Spleen (tissue), 11 donors: ENCODE results near the gene TLE1. TPM values are rescaled to one million over a fixed set of nuclear protein-coding genes. Genes with fewer than 3 reads are reported as not detected.

Experiments used
- DNase-seq: peaks from one replicate; pipeline ENCODE4 v3.0.0-alpha.2; 2020
- H3K27ac ChIP-seq, 8 donors: fragments of 200-600 bp; sonication (generic) in 7 of 8; 1 replicate in 4 of 8; 2 replicates in 4 of 8; pipeline versions ENCODE4 v1.5.0 to v1.8.0; 2016 to 2021; ENCODE audit warnings: inconsistent platforms in 4 of 8, mild to moderate bottlenecking in 4 of 8, moderate library complexity in 1 of 8
- H3K27me3 ChIP-seq, 7 donors: fragments of 200-600 bp; sonication (generic) in 6 of 7; replicated peaks in 1 of 7; 1 replicate in 4 of 7; 2 replicates in 3 of 7; pipeline versions ENCODE4 v1.5.0 to v1.8.0; 2016 to 2021; ENCODE audit warnings: inconsistent platforms in 3 of 7, mild to moderate bottlenecking in 1 of 7
- H3K36me3 ChIP-seq, 6 donors: fragments of 200-600 bp; sonication (generic) in 5 of 6; 1 replicate in 4 of 6; 2 replicates in 2 of 6; pipeline versions ENCODE4 v1.5.0 to v1.8.0; 2016 to 2021; ENCODE audit warnings: inconsistent platforms in 2 of 6
- H3K4me1 ChIP-seq, 6 donors: fragments of 200-600 bp; sonication (generic) in 5 of 6; 1 replicate in 3 of 6; 2 replicates in 3 of 6; pipeline versions ENCODE4 v1.5.0 to v1.8.0; 2016 to 2021; ENCODE audit warnings: inconsistent platforms in 3 of 6
- H3K4me3 ChIP-seq, 8 donors: fragments of 200-600 bp; sonication (generic) in 7 of 8; 1 replicate in 4 of 8; 2 replicates in 4 of 8; pipeline versions ENCODE4 v1.5.0 to v1.8.0; 2016 to 2021; ENCODE audit warnings: inconsistent platforms in 4 of 8, mild to moderate bottlenecking in 4 of 8, moderate library complexity in 2 of 8
- H3K9me3 ChIP-seq, 8 donors: fragments of 200-600 bp; sonication (generic) in 7 of 8; 1 replicate in 4 of 8; 2 replicates in 4 of 8; pipeline versions ENCODE4 v1.5.0 to v1.8.0; 2016 to 2021; ENCODE audit warnings: inconsistent platforms in 4 of 8
- POLR2A ChIP-seq, 3 donors: fragments of 450-650 bp; IDR thresholded peaks; one replicate each; pipeline ENCODE4 v1.5.1; 2017; ENCODE audit warnings: antibody characterized with exemption in 3 of 3, mild to moderate bottlenecking in 1 of 3
- POLR2AphosphoS5 ChIP-seq, 3 donors: sonication (generic); formaldehyde crosslinking; IDR thresholded peaks; one replicate each; pipeline ENCODE4 v1.5.1; 2017; ENCODE audit warnings: antibody characterized with exemption in 3 of 3
- WGBS, 5 donors: extraction: QIAGEN DNeasy Blood & Tissue Kit in 3 of 5; methylation state at CpG; one replicate each; pipeline versions ENCODE4 v1.1.5 to v1.1.7; 2013 to 2018; 5-methylcytosine and 5-hydroxymethylcytosine counted together
- intact Hi-C: fragments of 100-400 bp; cut with DNase I; formaldehyde crosslinking; loops from one replicate; pipeline ENCODE4 v1.15.0; 2023; ENCODE audit warnings: low total_unique reads
- polyA plus RNA-seq, 3 donors: library from polyadenylated mRNA; stranded (reverse); fragments of 200-250 nt; gene quantifications; one replicate each; pipeline ENCODE4 v1.2.1, GENCODE V29; 2013
- total RNA-seq, 7 donors: library from RNA; depleted of rRNA in 3 of 7; stranded (reverse); fragments of >200 nt in 3 of 7; fragmentation: NEBNext Ultra II Directional in 4 of 7; extraction: Animal tissue kit (Norgen Biotek cat#: 25700) in 4 of 7; gene quantifications; one replicate each; pipeline versions ENCODE4 v1.1.0 to v1.2.1, GENCODE V29; 2016 to 2021
- TF ChIP-seq, protein P1 (sequence below), 11 experiments: fragments of 200-600 bp in 7 of 11; fragments of 450-650 bp in 4 of 11; sonication (generic) in 4 of 11; IDR thresholded peaks in 8 of 11; conservative IDR thresholded peaks in 3 of 11; 1 replicate in 7 of 11; 2 replicates in 4 of 11; pipeline versions ENCODE4 v1.4.0 to v1.8.0; 2016 to 2021; ENCODE audit warnings: antibody characterized with exemption in 11 of 11, inconsistent platforms in 4 of 11, mild to moderate bottlenecking in 1 of 11
- donor health status: healthy with polysubstance abuse.
- donor health status: DM: no; HTN: no; CAD: no; lungs with moderate emphysema.
- donor health status: DM: no; HTN: no; CAD: no.
- donor health status: Bipolar disorder and iron deficiency.
- donor health status: healthy.
- donor health status: DM: no; HTN: no; CAD: no.
- donor health status: DM: yes; HTN: yes; CAD: no.

The TLE1 gene
- total and polyA plus RNA-seq, 10 donors = 34.7 to 110 (median 60.2) TPM

DNA sequence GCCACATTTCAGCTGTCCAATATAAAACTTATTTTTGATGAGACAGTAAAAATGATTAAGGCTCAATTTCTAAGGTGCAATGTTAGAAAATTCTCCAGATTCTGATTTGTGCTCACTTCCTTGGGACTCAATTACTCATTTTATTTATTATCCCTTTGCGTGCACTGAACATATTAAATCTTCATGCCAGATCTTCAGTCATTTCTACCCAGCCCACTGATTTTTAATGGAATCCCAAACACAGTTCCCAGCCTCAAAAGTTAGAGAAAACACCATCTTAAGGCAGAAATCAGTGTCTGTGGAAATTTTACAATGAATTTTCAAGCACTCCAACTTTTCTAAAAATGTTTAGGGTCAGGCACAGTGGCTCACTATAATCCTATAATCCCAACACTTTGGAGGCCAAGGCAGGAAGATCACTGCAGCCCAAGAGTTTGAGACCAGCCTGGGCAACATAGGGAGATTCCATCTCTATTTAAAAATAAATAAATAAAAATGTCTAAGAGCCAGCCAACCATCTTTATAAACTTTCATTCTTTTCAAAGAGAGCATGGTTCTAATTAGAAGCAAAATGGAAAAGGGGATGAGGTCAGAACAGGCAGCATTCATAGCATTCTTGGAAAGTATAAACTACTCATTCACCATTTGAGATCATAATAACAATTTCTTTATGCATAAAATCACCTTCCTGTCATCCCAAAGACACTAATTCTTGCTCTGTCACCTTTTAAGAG lies 53.7 kb downstream of the TLE1 start:
- H3K27me3 ChIP-seq = no peaks in the 10 kb centered on the region
- peaks cover 0 to 57% (median 10%) of the 10 kb centered on the region in 6 donors for H3K36me3 ChIP-seq
- H3K27ac ChIP-seq = no peak overlapping the region
- no peak for TF ChIP-seq POLR2AphosphoS5 (IDR thresholded peaks at IDR 0.05)
- intact Hi-C loops = no loop called here
- WGBS, 5 donors = 83 to 100% (median 98%) methylated on average over 1 of the region's 1 CpG
- no peak overlapping the region for H3K4me3 ChIP-seq
- H3K9me3 ChIP-seq = no peaks in the 10 kb centered on the region
- DNase-seq = no peak
- H3K4me1 ChIP-seq = peaks cover 0 to 48% (median 14%) of the 10 kb centered on the region in 6 donors

DNA sequence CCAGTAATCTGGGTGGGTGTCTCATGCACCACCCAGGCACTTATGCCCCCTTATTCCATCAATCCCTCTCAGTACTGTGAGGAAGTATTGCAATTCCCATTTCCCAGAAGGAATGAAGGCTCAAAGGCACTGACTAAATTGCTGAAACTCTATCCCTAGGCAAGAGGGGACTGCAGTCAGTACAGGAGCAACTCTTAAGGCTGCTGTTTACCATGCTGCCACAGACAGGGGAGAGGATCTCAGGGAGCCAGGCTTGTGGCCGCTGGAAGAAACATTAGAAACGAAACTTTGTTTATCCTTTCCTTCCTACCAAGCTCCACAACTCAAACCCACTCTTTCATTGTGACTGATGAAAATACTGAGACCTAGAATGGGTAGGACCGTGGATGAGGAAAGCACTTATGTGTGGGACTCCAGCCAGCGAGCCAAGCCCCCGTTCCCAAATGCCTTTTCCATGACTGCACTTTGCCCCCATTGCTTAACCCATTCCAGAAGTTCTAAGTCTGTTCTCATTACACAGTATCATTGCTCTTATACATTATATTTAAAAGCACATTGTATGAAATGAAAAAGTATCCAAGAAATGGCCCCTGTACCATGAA lies 54.3 kb downstream of the TLE1 start:
- TF ChIP-seq POLR2A (IDR thresholded peaks at IDR 0.05) (no peak), POLR2AphosphoS5 (IDR thresholded peaks at IDR 0.05) (no peak)
- TF ChIP-seq, protein P1, sequence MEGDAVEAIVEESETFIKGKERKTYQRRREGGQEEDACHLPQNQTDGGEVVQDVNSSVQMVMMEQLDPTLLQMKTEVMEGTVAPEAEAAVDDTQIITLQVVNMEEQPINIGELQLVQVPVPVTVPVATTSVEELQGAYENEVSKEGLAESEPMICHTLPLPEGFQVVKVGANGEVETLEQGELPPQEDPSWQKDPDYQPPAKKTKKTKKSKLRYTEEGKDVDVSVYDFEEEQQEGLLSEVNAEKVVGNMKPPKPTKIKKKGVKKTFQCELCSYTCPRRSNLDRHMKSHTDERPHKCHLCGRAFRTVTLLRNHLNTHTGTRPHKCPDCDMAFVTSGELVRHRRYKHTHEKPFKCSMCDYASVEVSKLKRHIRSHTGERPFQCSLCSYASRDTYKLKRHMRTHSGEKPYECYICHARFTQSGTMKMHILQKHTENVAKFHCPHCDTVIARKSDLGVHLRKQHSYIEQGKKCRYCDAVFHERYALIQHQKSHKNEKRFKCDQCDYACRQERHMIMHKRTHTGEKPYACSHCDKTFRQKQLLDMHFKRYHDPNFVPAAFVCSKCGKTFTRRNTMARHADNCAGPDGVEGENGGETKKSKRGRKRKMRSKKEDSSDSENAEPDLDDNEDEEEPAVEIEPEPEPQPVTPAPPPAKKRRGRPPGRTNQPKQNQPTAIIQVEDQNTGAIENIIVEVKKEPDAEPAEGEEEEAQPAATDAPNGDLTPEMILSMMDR (IDR thresholded peaks at IDR 0.05 in 8 of 11, conservative IDR thresholded peaks at IDR 0.05 in 3 of 11) = no peak
- Histone ChIP-seq H3K9me3 (no peaks in the 10 kb centered on the region), H3K27me3 (no peaks in the 10 kb centered on the region), H3K4me3 (no peak overlapping the region), H3K36me3 (peaks cover 0 to 57% (median 10%) of the 10 kb centered on the region in 6 donors), H3K4me1 (peaks cover 0 to 47% (median 14%) of the 10 kb centered on the region in 6 donors), H3K27ac (no peak overlapping the region)
- DNase-seq = no peak
- 79 to 88% (median 87%) methylated on average over 5 of the region's 5 CpGs for WGBS, 5 donors
- intact Hi-C loops = no loop called here

DNA sequence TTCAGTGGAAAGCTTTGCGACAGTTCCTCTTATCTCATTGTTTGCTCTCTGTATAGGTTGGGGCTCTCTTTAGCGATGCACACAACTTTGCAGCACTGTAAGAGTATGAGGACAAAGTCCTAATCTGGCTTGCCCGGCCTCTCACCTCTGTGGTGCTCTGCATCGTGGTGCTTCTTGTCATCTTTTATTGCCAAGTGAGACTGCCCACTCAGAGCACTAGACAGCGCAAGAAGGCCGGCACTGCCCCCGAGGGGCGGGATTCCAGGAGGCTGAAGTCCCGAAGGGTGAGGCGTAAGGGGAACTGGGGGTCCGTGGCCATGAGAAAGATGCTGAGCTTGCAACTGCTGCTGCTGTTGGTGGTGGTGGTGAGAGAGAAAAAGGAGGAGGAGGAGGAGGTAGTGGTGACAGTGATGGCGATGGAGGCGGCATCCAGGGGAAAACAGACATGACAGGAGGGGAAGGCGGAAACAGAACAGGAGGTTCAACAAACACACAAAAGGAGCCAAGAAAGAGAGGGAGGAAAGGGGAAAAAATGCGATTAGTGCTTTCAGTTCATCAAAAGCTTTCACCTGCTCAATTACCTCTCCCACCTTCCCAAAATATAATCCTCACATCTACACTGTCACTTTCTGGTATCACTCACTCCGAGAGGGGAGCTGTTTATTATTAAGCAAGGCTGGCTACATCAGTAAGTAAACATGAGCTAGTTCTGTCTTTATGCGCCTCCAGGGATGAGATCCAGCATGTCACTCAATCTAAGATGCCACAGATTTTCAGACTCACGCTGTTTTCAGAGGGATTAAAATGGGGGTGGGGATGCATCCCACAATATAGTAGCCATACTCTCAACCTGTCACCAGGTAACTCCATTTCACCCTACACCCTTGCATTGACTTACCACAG lies 55.1 kb downstream of the TLE1 start:
- DNase-seq = no peak
- H3K36me3 ChIP-seq = peaks cover 0 to 56% (median 10%) of the 10 kb centered on the region in 6 donors
- 81 to 92% (median 86%) methylated on average over 18 of the region's 18 CpGs for WGBS, 5 donors
- intact Hi-C loops = no loop called here
- H3K4me1 ChIP-seq = peaks cover 0 to 39% (median 14%) of the 10 kb centered on the region in 6 donors
- H3K27me3 ChIP-seq = no peaks in the 10 kb centered on the region
- TF ChIP-seq POLR2A (IDR thresholded peaks at IDR 0.05) (no peak), POLR2AphosphoS5 (IDR thresholded peaks at IDR 0.05) (no peak)
- TF ChIP-seq, protein P1 (IDR thresholded peaks at IDR 0.05 in 8 of 11, conservative IDR thresholded peaks at IDR 0.05 in 3 of 11) = no peak
- no peaks in the 10 kb centered on the region for H3K9me3 ChIP-seq
- H3K27ac ChIP-seq = no peak overlapping the region
- no peak overlapping the region for H3K4me3 ChIP-seq

DNA sequence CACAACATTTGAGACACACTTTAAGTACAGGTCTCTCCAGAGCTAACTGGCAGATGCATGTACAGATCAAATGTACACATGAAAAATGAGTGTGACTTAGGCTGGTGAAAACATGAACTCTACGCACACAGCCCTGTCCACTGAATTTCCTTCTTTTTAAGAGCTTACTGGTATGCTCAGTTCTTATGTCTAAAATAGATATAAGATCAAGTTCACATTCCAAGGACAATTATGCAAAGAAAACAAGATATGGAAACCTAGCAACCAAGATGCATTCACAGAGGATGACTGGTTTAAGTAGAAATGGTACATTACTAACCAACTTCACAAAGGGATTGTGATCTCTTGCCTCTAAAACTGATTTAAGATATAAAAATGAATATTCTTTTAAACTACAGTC lies 56.7 kb downstream of the TLE1 start:
- WGBS, 5 donors = 94 to 100% (median 97%) methylated on average over 1 of the region's 1 CpG

More for the DNA sequence above, 56.7 kb downstream of the TLE1 start:
- intact Hi-C loops = no loop called here
- no peak for DNase-seq
- peaks cover 0 to 23% (median 12%) of the 10 kb centered on the region in 6 donors for H3K4me1 ChIP-seq
- H3K36me3 ChIP-seq = peaks cover 0 to 58% (median 10%) of the 10 kb centered on the region in 6 donors
- TF ChIP-seq POLR2A (IDR thresholded peaks at IDR 0.05) = no peak
- TF ChIP-seq, protein P1 (IDR thresholded peaks at IDR 0.05 in 8 of 11, conservative IDR thresholded peaks at IDR 0.05 in 3 of 11) = no peak
- no peak for TF ChIP-seq POLR2AphosphoS5 (IDR thresholded peaks at IDR 0.05)
- H3K9me3 ChIP-seq = no peaks in the 10 kb centered on the region
- no peak overlapping the region for H3K4me3 ChIP-seq
- H3K27me3 ChIP-seq = no peaks in the 10 kb centered on the region
- H3K27ac ChIP-seq = no peak overlapping the region
